GM12875 (cell line): ENCODE data around the gene TFCP2L1.
"Not testable (repeated sequence)": the region's sequence is repeated elsewhere in the genome, so short reads cannot be mapped to it uniquely, and the experiment has no call there.

Experiments used
- H3K4me3 ChIP-seq: one replicate; pipeline ENCODE4 v1.5.1; 2011; ENCODE audit warnings: low read depth, low read length, control low read depth
- TF ChIP-seq, protein P1 (sequence below): IDR thresholded peaks from 2 replicates; pipeline ENCODE4 v1.5.1; 2011; ENCODE audit warnings: low read depth, mild to moderate bottlenecking, control low read depth, inconsistent platforms, low read length, moderate library complexity, borderline replicate concordance; ENCODE audit not compliant: insufficient read depth

The TFCP2L1 gene

DNA sequence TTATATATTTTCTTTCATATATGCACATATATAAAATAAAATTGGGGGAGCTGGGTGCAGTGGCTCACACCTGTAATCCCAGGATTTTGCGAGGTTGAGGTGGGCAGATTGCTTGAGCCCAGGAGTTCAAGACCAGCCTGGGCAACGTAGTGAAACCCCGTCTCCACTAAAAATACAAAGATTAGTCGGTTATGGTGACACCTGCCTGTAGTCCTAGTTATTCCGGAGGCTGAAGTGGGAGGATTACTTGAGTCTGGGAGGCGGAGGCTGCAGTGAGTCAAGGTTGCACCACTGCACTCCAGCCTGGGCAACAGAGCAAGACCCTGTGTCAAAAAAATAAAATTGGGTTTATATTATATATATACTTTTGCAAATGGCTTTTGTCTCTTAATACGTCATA lies 39.6 kb upstream of the TFCP2L1 start:
- TF ChIP-seq, protein P1, sequence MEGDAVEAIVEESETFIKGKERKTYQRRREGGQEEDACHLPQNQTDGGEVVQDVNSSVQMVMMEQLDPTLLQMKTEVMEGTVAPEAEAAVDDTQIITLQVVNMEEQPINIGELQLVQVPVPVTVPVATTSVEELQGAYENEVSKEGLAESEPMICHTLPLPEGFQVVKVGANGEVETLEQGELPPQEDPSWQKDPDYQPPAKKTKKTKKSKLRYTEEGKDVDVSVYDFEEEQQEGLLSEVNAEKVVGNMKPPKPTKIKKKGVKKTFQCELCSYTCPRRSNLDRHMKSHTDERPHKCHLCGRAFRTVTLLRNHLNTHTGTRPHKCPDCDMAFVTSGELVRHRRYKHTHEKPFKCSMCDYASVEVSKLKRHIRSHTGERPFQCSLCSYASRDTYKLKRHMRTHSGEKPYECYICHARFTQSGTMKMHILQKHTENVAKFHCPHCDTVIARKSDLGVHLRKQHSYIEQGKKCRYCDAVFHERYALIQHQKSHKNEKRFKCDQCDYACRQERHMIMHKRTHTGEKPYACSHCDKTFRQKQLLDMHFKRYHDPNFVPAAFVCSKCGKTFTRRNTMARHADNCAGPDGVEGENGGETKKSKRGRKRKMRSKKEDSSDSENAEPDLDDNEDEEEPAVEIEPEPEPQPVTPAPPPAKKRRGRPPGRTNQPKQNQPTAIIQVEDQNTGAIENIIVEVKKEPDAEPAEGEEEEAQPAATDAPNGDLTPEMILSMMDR, result no peak
- H3K4me3 ChIP-seq, result no peak overlapping the region

DNA sequence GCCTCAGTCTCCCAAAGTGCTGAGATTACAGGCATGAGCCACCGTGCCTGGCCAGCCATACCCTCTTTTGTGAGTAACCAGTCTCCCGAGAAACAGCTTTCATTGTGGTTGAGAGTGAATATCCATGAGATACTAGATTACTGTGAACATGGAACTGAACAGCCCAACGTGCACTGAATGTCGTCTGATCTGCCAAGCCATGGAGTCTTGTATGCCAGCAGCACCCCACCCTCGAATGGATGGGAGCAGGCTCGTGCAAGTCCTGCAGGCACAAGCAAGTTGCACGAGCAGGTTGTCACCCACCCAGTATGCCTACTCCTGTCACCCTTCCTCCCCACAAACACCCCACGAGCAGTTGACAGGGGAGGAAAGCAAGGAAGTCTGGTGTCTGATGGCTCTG lies 36.5 kb upstream of the TFCP2L1 start:
- H3K4me3 ChIP-seq, result no peak overlapping the region
- TF ChIP-seq, protein P1, result no peak

DNA sequence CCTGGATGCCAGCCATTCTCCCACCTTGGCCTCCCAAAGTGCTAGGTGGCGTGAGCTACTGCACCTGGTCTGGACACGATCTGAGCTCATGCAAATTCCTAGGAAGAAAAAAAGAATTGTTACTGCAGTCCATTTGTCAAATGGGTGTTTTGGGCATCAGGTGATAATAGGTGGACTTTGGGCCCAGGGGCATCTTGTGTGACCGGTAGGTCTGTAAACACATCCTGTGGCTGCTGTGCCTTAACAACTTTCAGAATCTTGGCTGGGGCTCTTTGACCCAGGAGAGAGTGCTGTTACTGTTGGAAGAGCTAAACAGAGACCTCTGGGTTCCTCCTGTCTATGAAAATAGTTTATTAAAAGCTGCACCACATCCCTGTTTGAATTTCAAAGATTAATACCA lies 34.9 kb upstream of the TFCP2L1 start:
- TF ChIP-seq, protein P1, result no peak
- no peak overlapping the region for H3K4me3 ChIP-seq

DNA sequence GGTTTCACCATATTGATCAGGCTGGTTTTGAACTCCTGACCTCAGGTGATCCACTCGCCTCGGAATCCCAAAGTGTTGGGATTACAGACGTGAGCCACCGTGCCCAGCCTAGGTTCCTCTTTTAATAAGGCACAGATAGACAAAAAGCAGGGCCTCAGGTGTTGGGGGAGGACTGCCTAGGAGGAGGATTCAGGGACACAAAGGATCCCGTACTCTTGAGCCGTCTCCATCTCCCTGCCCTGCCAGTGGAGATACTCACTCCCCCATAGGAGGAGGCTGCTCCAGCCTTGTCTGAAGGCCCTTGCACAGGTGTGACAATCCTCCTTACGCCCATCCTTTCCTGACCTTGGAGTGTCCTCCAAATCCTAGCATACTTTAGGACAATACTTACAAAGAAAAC lies 32.0 kb upstream of the TFCP2L1 start:
- TF ChIP-seq, protein P1, result no peak
- H3K4me3 ChIP-seq, result no peak overlapping the region

DNA sequence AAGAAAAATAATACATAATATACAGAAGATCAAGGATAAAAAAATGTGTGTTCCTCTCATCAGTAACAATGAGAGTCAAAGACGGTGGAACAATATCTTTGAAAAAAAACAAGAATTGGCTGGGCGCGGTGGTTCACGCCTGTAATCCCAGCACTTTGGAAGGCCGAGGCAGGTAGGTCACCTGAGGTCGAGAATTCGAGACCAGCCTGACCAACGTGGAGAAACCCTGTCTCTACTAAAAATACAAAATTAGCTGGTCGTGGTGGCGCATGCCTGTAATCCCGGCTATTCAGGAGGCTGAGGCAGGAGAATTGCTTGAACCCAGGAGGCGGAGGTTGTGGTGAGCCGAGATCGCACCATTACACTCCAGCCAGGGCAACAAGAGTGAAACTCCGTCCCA lies 28.7 kb upstream of the TFCP2L1 start:
- H3K4me3 ChIP-seq, result not testable (repeated sequence)

DNA sequence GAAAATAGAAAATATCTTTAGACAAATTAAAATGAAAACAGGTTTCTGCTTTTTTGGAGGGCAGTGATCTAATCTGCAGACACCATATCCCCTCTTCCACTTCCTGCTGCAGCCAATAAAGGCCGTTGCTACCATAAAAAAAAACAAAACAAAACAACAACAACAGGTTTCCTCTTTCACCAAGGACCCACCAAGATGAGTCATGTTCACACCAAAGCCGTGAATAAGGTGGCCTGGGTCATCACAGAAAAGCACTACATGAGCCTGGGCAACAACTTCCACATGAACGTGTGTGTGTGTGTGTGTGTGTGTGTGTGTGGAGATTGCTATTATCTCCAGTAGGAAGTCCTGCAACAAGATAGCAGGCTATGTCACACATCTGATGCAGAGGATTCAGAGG lies 24.8 kb upstream of the TFCP2L1 start:
- TF ChIP-seq, protein P1, result no peak
- H3K4me3 ChIP-seq, result no peak overlapping the region

DNA sequence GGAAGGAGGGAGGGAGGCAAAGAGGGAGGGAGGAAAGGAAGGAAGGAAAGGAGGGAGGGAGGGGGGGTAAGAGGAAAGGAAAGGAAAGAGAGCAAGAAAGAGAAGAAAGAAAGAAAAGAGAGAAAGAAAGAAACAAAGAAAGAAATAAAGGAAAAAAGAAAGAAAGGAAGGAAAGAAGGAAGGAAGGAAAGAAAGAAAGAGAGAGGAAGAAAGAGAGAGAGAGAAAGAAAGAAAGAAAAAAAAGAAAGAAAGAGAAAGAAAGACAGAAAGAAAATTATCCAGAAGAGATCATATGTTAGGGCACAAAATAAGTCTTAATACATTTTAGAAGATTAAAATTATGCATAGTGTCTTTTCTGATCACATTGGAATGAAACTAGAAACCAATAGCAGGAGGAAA lies 24.3 kb upstream of the TFCP2L1 start:
- H3K4me3 ChIP-seq, result no peak overlapping the region
- TF ChIP-seq, protein P1, result no peak

DNA sequence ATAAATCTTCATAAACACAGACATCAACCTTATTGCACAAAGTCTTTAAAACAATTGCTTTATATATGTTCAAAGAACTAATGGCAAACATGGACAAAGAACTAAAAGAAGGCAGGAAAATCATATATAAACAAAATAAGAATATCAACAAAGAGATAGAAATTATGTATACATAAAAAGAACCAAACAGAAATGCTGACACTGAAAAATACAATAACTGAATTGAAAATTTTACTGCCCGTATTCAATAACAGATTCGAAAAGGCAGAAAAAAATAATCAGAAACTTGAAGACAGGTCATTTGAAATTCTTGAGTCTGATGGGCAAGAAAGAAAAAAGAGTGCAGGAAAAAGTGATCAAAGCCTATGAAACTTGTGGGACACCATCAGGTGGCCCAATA lies 22.0 kb upstream of the TFCP2L1 start:
- no peak overlapping the region for H3K4me3 ChIP-seq
- TF ChIP-seq, protein P1, result no peak
